HG03280 (cell line): ENCODE measurements around the gene DGAT2.

Experiments used
- ATAC-seq: cut with Tn5 transposase; IDR thresholded peaks from one replicate; pipeline ENCODE4 v1.9.1; 2021; ENCODE audit warnings: mild to moderate bottlenecking, moderate library complexity; ENCODE audit not compliant: unreplicated experiment

DGAT2 gene

GRCh38 chr11:75821202-75821601 lies 52.6 kb downstream of the DGAT2 start:
- no peak for ATAC-seq

- ATAC-seq, result no peak
Measured at GRCh38 chr11:75822541-75822940, 54.0 kb downstream of the DGAT2 start.

GRCh38 chr11:75823415-75823814 lies 54.8 kb downstream of the DGAT2 start:
- no peak for ATAC-seq

GRCh38 chr11:75823946-75824345 lies 55.4 kb downstream of the DGAT2 start:
- no peak for ATAC-seq

GRCh38 chr11:75826461-75827230 lies 58.1 kb downstream of the DGAT2 start:
- no peak for ATAC-seq

- ATAC-seq, result no peak
Measured at GRCh38 chr11:75827562-75827961, 59.0 kb downstream of the DGAT2 start.

GRCh38 chr11:75831915-75832502 lies 63.4 kb downstream of the DGAT2 start:
- ATAC-seq, result no peak

- no peak for ATAC-seq
Measured at GRCh38 chr11:75834728-75835127, 66.2 kb downstream of the DGAT2 start.

GRCh38 chr11:75836417-75836816 lies 67.8 kb downstream of the DGAT2 start:
- ATAC-seq, result no peak

GRCh38 chr11:75839851-75840250 lies 71.3 kb downstream of the DGAT2 start:
- ATAC-seq, result no peak

GRCh38 chr11:75840522-75840921 lies 71.9 kb downstream of the DGAT2 start:
- ATAC-seq, result no peak

GRCh38 chr11:75841739-75842138 lies 73.2 kb downstream of the DGAT2 start:
- ATAC-seq, result no peak

- ATAC-seq, result no peak
Measured at GRCh38 chr11:75845324-75845723, 76.7 kb downstream of the DGAT2 start.

- no peak for ATAC-seq
Measured at GRCh38 chr11:75849894-75850293, 81.3 kb downstream of the DGAT2 start.

GRCh38 chr11:75850787-75851186 lies 82.2 kb downstream of the DGAT2 start:
- no peak for ATAC-seq
